ENCODE data around the gene KLHDC10.

DNA sequence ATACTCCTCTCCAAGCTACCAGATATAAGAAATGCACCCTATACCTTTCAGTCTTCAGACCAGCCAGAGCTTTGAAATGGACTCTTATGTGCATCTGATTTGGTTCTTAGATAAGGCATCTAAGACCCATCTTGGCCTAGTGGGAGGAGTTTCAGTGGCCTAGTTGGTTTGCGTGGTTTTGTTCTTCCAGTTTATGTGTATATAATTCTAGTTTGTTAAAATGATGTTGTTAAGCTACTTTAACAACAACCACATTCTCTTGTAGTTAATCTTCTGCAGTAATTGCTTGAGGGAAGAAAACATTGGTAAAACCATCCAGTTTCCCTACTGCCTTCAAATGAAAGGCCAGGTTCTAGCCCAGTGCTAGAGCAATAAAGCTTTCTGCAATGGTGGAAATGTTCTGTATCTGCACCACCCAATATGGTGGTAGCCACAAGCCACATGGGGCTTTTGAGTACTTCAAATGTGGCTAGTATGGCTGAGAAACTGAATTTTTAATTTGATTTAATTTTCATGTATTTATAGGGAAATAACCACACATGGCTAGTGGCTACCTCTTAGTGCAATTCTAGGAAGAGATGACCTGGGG is 66.3 kb downstream of the KLHDC10 start:
- TF ChIP-seq, protein P1, sequence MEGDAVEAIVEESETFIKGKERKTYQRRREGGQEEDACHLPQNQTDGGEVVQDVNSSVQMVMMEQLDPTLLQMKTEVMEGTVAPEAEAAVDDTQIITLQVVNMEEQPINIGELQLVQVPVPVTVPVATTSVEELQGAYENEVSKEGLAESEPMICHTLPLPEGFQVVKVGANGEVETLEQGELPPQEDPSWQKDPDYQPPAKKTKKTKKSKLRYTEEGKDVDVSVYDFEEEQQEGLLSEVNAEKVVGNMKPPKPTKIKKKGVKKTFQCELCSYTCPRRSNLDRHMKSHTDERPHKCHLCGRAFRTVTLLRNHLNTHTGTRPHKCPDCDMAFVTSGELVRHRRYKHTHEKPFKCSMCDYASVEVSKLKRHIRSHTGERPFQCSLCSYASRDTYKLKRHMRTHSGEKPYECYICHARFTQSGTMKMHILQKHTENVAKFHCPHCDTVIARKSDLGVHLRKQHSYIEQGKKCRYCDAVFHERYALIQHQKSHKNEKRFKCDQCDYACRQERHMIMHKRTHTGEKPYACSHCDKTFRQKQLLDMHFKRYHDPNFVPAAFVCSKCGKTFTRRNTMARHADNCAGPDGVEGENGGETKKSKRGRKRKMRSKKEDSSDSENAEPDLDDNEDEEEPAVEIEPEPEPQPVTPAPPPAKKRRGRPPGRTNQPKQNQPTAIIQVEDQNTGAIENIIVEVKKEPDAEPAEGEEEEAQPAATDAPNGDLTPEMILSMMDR (IDR thresholded peaks at IDR 0.05; ENCODE audit: insufficient read depth, low read length, poor library complexity, severe bottlenecking), result no peak
- TF ChIP-seq EZH2phosphoT487 (conservative IDR thresholded peaks at IDR 0.05; ENCODE audit: low read length), result no peak
